SK-N-SH treated with all-trans-retinoic acid at 6 μM for 48 hours (cell line): ENCODE results near the gene RNPS1.

Experiments used
- ARNTL ChIP-seq: fragments of 450-650 bp; formaldehyde crosslinking; IDR thresholded peaks from 2 replicates; pipeline ENCODE4 v1.5.0; 2020; ENCODE audit warnings: low read depth, mild to moderate bottlenecking, moderate library complexity, borderline replicate concordance
- RARB ChIP-seq: fragments of 250-450 bp; sonication (Bioruptor Pico); IDR thresholded peaks from 2 replicates; pipeline ENCODE4 v1.8.0; 2021; ENCODE audit warnings: mild to moderate bottlenecking, moderate library complexity
- ZC3H10 ChIP-seq: fragments of 250-450 bp; sonication (Bioruptor Pico); IDR thresholded peaks from 2 replicates; pipeline ENCODE4 v1.5.1; 2021; ENCODE audit warnings: mild to moderate bottlenecking, moderate library complexity

DNA sequence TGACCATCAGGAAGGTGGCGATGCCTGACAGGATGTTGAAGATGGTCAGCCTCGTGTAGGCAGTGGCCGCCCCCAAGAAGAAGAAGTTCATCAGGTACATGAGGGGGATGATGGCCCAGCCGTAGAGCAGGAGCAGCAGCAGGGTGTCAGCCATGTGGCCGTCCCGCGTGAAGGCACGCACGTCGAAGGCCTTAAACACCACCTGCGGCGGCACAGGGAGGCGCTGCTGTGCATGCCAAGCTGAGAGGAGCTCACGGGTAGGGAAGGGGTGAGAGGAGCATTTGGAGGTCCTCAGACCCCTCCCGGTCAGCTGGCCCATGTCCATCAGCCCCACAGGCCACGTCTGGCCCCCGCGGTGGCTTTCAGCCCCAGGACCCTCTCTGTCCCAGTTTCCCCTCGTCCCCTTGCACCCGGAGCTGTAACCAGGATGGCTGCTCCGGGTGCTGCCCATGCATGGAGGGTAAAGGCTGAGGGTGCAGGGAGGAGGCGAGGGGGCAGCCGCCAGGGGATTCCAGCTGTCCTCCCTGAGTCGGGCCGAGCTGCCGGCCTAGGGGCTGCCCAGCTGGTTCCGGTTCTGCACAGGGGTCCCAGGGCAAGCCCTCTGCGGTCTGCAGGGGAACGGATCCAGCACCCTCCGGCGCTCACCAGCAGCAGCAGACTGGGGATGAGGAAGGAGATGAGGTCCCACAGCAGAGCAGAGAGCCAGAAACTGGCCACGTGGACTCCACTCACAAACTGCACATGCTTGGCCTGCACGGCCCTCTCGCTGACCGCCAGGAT, 17.1 kb upstream of the RNPS1 start:
- TF ChIP-seq ZC3H10 (no peak), RARB (no peak), ARNTL (no peak)
